HCT116 (cell line): Measurements from ENCODE around the gene MYF5.

Experiments
- ELF1 ChIP-seq: IDR thresholded peaks from 2 replicates; pipeline ENCODE4 v1.6.1; 2012; ENCODE audit warnings: low read depth, borderline replicate concordance
- EZH2 ChIP-seq: fragments of 200-600 bp; sonication (generic); IDR thresholded peaks from 2 replicates; pipeline ENCODE4 v1.6.1; 2017; ENCODE audit warnings: antibody characterized with exemption, mixed run types
- EZH2phosphoT487 ChIP-seq: fragments of 200-600 bp; IDR thresholded peaks from 2 replicates; pipeline ENCODE4 v1.6.1; 2018; ENCODE audit warnings: antibody characterized with exemption, borderline replicate concordance
- FOSL1 ChIP-seq: IDR thresholded peaks from 2 replicates; pipeline ENCODE4 v1.6.1; 2012; ENCODE audit warnings: low read depth
- POLR2A ChIP-seq: IDR thresholded peaks from 2 replicates; pipeline ENCODE4 v1.7.0; 2011; ENCODE audit warnings: borderline replicate concordance; ENCODE audit not compliant: insufficient read depth, insufficient read length; ENCODE audit errors: extremely low read depth
- POLR2AphosphoS5 ChIP-seq: IDR thresholded peaks from 2 replicates; pipeline ENCODE4 v1.6.1; 2011; ENCODE audit warnings: mild to moderate bottlenecking, low read depth, low read length, moderate library complexity
- SP1 ChIP-seq: IDR thresholded peaks from 2 replicates; pipeline ENCODE4 v1.6.1; 2012; ENCODE audit warnings: low read depth
- TF ChIP-seq, protein P1 (sequence below), 3 experiments: fragments of 200-600 bp in 1 of 3; sonication (generic) in 1 of 3; IDR thresholded peaks in 2 of 3; conservative IDR thresholded peaks in 1 of 3; 2 replicates each; pipeline ENCODE4 v1.5.1; 2012 to 2017; ENCODE audit warnings: low read depth in 2 of 3, low read length in 2 of 3, antibody characterized with exemption in 1 of 3, borderline replicate concordance in 1 of 3, control low read depth in 1 of 3, mild to moderate bottlenecking in 1 of 3, mixed read lengths in 1 of 3, mixed run types in 1 of 3, moderate library complexity in 1 of 3; ENCODE audit not compliant: insufficient read depth in 1 of 3
- TF ChIP-seq, protein P2 (sequence below): IDR thresholded peaks from 2 replicates; pipeline ENCODE4 v1.6.1; 2012
- TF ChIP-seq, protein P3 (sequence below): IDR thresholded peaks from 2 replicates; pipeline ENCODE4 v1.6.1; 2012; ENCODE audit warnings: low read depth
- TF ChIP-seq, protein P4 (sequence below): IDR thresholded peaks from 2 replicates; pipeline ENCODE4 v1.6.1; 2011; ENCODE audit warnings: mild to moderate bottlenecking, low read length, moderate library complexity; ENCODE audit not compliant: insufficient replicate concordance; ENCODE audit errors: extremely low read depth

DNA sequence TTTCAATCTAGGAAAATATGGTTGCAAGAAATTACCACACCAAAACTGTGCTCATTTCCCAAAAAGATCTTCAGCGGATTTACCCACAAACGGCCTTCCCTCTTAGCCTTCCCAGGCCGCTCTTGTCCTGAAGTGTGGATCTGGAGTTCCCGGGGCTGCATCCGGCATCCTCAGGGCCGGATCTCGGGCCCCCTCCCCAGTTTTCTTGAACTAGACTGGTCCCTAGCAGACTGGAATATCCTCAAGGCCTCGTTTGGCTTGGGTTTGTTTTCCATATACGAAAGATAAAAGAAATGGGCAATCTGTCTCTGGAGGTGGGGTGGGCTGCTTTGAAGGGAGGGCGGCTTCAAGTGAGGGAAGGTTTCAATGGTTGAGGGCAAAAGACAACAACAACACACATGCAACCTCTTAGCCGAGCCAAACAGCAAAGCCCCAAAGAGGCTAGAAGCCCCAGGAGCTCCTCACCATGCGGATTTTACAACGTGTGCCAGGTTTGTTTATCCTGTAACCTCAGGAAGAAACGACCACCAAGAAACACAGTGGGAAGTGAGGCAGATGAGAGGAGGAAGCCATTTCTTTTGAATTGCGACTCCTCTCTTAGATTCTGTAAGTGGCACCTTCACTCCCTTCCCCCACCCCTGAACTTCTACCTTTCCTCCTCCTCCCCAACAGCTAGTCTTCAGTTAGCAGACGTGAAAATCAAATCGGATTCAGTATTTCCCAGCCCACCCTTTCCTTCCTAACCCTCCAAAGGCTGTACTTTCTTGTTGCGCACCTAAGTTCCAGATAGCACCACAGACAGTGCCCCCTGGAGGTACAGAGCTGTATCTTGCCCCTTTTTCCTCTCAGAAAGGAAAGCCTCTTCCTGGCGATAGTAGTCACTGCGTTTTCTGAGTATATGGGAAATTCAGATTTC, 6.6 kb upstream of the MYF5 start:
- TF ChIP-seq EZH2 (no peak), FOSL1 (no peak), EZH2phosphoT487 (no peak), POLR2AphosphoS5 (no peak), POLR2A (no peak), SP1 (no peak), ELF1 (no peak)
- TF ChIP-seq, protein P1, sequence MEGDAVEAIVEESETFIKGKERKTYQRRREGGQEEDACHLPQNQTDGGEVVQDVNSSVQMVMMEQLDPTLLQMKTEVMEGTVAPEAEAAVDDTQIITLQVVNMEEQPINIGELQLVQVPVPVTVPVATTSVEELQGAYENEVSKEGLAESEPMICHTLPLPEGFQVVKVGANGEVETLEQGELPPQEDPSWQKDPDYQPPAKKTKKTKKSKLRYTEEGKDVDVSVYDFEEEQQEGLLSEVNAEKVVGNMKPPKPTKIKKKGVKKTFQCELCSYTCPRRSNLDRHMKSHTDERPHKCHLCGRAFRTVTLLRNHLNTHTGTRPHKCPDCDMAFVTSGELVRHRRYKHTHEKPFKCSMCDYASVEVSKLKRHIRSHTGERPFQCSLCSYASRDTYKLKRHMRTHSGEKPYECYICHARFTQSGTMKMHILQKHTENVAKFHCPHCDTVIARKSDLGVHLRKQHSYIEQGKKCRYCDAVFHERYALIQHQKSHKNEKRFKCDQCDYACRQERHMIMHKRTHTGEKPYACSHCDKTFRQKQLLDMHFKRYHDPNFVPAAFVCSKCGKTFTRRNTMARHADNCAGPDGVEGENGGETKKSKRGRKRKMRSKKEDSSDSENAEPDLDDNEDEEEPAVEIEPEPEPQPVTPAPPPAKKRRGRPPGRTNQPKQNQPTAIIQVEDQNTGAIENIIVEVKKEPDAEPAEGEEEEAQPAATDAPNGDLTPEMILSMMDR (IDR thresholded peaks at IDR 0.05 in 2 of 3, conservative IDR thresholded peaks at IDR 0.05 in 1 of 3; ENCODE audit: borderline replicate concordance in 1 of 3, insufficient read depth in 1 of 3, low read depth in 2 of 3, low read length in 2 of 3), result peak; percentile 16 to 87 (median 85); a peak in 4 of 6 replicates
- TF ChIP-seq, protein P2, sequence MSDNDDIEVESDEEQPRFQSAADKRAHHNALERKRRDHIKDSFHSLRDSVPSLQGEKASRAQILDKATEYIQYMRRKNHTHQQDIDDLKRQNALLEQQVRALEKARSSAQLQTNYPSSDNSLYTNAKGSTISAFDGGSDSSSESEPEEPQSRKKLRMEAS, result no peak
- TF ChIP-seq, protein P3, sequence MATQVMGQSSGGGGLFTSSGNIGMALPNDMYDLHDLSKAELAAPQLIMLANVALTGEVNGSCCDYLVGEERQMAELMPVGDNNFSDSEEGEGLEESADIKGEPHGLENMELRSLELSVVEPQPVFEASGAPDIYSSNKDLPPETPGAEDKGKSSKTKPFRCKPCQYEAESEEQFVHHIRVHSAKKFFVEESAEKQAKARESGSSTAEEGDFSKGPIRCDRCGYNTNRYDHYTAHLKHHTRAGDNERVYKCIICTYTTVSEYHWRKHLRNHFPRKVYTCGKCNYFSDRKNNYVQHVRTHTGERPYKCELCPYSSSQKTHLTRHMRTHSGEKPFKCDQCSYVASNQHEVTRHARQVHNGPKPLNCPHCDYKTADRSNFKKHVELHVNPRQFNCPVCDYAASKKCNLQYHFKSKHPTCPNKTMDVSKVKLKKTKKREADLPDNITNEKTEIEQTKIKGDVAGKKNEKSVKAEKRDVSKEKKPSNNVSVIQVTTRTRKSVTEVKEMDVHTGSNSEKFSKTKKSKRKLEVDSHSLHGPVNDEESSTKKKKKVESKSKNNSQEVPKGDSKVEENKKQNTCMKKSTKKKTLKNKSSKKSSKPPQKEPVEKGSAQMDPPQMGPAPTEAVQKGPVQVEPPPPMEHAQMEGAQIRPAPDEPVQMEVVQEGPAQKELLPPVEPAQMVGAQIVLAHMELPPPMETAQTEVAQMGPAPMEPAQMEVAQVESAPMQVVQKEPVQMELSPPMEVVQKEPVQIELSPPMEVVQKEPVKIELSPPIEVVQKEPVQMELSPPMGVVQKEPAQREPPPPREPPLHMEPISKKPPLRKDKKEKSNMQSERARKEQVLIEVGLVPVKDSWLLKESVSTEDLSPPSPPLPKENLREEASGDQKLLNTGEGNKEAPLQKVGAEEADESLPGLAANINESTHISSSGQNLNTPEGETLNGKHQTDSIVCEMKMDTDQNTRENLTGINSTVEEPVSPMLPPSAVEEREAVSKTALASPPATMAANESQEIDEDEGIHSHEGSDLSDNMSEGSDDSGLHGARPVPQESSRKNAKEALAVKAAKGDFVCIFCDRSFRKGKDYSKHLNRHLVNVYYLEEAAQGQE, result no peak
- TF ChIP-seq, protein P4, sequence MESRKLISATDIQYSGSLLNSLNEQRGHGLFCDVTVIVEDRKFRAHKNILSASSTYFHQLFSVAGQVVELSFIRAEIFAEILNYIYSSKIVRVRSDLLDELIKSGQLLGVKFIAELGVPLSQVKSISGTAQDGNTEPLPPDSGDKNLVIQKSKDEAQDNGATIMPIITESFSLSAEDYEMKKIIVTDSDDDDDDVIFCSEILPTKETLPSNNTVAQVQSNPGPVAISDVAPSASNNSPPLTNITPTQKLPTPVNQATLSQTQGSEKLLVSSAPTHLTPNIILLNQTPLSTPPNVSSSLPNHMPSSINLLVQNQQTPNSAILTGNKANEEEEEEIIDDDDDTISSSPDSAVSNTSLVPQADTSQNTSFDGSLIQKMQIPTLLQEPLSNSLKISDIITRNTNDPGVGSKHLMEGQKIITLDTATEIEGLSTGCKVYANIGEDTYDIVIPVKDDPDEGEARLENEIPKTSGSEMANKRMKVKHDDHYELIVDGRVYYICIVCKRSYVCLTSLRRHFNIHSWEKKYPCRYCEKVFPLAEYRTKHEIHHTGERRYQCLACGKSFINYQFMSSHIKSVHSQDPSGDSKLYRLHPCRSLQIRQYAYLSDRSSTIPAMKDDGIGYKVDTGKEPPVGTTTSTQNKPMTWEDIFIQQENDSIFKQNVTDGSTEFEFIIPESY, result no peak
